ENCODE measurements around the gene VEPH1. TPM values are rescaled to one million over a fixed set of nuclear protein-coding genes. Genes with fewer than 3 reads are reported as not detected.

The VEPH1 gene
- total and polyA plus RNA-seq, 9 of the 15 experiments (the other 6 are each of a cell fraction or from before 2014, with no cell fraction given) = 4.5 to 15.6 (median 5.8) TPM

DNA sequence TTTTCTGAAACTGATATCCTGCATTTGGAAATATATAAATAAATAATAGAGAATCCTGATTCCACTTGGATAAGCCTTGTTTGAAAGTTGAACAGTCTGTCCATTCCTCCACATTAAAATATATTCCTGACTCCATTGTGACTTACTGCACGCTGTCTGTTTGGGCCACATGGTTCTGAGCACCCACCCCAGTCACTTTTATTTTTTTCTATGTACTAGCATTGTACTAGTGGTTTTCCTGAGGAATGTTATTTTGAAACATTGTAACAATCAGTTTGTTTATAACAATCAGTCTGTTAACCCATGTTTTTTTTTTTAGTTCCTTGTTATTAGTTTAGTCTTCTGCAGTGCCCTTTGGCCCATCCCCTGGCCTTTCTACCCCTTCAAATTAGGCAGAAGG lies 255.8 kb downstream of the VEPH1 start:
- ChIA-PET CTCF (ENCODE audit: low intra/inter-chr PET ratio) (interaction anchor here (0.6 kb wide), 1 partner anchor 801 kb away, joined by 4 read pairs; no protein-coding TSS in a partner anchor), POLR2A (no interaction called here)
- in situ Hi-C loops (cut with MboI) (no loop called here), intact Hi-C loops (cut with micrococcal nuclease) (no loop called here)
- H3K9ac ChIP-seq (ENCODE audit: insufficient read depth in 1 of 2, low read depth in 2 of 2, low read length in 2 of 2) = no peak overlapping the region
- H3K79me2 ChIP-seq (ENCODE audit: control insufficient read depth, insufficient read depth, low read length) = no peaks in the 10 kb centered on the region
- ATAC-seq = no peak
- peak overlapping the region; percentile 48; the same call in 1 of the 2 replicates for H2AFZ ChIP-seq (ENCODE audit: low read depth, low read length)
- peaks cover 0 to 13% of the 10 kb centered on the region in 2 experiments; a peak in 2 of 5 replicates for H3K4me1 ChIP-seq (replicated peaks in 1 of 2; ENCODE audit: control insufficient read depth in 2 of 2, insufficient read depth in 2 of 2, low read length in 2 of 2)
- no peaks in the 10 kb centered on the region for H3K9me1 ChIP-seq (ENCODE audit: control insufficient read depth, insufficient read depth, low read length)
- no peak overlapping the region for H3K4me2 ChIP-seq (ENCODE audit: insufficient read depth, low read length)
- no peak for DNase-seq (ENCODE audit: extremely low read depth in 1 of 4, low spot score in 3 of 4)
- H3K4me3 ChIP-seq = no peak overlapping the region
- H3K9me3 ChIP-seq (replicated peaks; ENCODE audit: control insufficient read depth, insufficient read depth, low read depth, low read length) = no peaks in the 10 kb centered on the region
- no peaks in the 10 kb centered on the region for H3K27me3 ChIP-seq (ENCODE audit: control insufficient read depth in 2 of 2, insufficient read depth in 2 of 2, low read length in 2 of 2)
- no peak for FAIRE-seq
- H3K36me3 ChIP-seq (ENCODE audit: control insufficient read depth, insufficient read depth, low read length) = no peaks in the 10 kb centered on the region
- H3K27ac ChIP-seq (ENCODE audit: extremely low read depth, low read depth, low read length) = no peak overlapping the region
- H4K20me1 ChIP-seq (replicated peaks; ENCODE audit: control insufficient read depth, insufficient read depth, low read length) = no peaks in the 10 kb centered on the region
- no TSS peak for BruUV-seq (replicated peaks)
- 13% methylated on average over 1 of the region's 1 CpG for WGBS (ENCODE audit: insufficient coverage, low coverage, missing lambda C conversion rate)
- TF ChIP-seq ZEB2 (IDR thresholded peaks at IDR 0.05) (no peak), TRIM28 (IDR thresholded peaks at IDR 0.05) (no peak), ZNF75A (CRISPR knock-in tag; IDR thresholded peaks at IDR 0.05) (no peak), ZNF324 (CRISPR knock-in tag; IDR thresholded peaks at IDR 0.05) (no peak), RNF2 (IDR thresholded peaks at IDR 0.05) (no peak), RBBP5 (IDR thresholded peaks at IDR 0.05; ENCODE audit: borderline replicate concordance, insufficient read depth, low read length, poor library complexity, severe bottlenecking) (no peak), KLF10 (CRISPR knock-in tag; IDR thresholded peaks at IDR 0.05) (no peak), GTF2F1 (IDR thresholded peaks at IDR 0.05; ENCODE audit: low read depth, low read length) (no peak), TFAM (CRISPR knock-in tag; conservative IDR thresholded peaks at IDR 0.05) (no peak)
- TF ChIP-seq, protein P1, sequence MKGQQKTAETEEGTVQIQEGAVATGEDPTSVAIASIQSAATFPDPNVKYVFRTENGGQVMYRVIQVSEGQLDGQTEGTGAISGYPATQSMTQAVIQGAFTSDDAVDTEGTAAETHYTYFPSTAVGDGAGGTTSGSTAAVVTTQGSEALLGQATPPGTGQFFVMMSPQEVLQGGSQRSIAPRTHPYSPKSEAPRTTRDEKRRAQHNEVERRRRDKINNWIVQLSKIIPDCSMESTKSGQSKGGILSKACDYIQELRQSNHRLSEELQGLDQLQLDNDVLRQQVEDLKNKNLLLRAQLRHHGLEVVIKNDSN (CRISPR knock-in tag; IDR thresholded peaks at IDR 0.05) = no peak
- TF ChIP-seq, protein P2, sequence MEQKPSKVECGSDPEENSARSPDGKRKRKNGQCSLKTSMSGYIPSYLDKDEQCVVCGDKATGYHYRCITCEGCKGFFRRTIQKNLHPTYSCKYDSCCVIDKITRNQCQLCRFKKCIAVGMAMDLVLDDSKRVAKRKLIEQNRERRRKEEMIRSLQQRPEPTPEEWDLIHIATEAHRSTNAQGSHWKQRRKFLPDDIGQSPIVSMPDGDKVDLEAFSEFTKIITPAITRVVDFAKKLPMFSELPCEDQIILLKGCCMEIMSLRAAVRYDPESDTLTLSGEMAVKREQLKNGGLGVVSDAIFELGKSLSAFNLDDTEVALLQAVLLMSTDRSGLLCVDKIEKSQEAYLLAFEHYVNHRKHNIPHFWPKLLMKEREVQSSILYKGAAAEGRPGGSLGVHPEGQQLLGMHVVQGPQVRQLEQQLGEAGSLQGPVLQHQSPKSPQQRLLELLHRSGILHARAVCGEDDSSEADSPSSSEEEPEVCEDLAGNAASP (IDR thresholded peaks at IDR 0.05) = no peak
- TF ChIP-seq, protein P3, sequence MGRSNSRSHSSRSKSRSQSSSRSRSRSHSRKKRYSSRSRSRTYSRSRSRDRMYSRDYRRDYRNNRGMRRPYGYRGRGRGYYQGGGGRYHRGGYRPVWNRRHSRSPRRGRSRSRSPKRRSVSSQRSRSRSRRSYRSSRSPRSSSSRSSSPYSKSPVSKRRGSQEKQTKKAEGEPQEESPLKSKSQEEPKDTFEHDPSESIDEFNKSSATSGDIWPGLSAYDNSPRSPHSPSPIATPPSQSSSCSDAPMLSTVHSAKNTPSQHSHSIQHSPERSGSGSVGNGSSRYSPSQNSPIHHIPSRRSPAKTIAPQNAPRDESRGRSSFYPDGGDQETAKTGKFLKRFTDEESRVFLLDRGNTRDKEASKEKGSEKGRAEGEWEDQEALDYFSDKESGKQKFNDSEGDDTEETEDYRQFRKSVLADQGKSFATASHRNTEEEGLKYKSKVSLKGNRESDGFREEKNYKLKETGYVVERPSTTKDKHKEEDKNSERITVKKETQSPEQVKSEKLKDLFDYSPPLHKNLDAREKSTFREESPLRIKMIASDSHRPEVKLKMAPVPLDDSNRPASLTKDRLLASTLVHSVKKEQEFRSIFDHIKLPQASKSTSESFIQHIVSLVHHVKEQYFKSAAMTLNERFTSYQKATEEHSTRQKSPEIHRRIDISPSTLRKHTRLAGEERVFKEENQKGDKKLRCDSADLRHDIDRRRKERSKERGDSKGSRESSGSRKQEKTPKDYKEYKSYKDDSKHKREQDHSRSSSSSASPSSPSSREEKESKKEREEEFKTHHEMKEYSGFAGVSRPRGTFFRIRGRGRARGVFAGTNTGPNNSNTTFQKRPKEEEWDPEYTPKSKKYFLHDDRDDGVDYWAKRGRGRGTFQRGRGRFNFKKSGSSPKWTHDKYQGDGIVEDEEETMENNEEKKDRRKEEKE (IDR thresholded peaks at IDR 0.05; ENCODE audit: borderline replicate concordance in 1 of 2, control insufficient read depth in 1 of 2, low read depth in 2 of 2, low read length in 1 of 2) = no peak
- TF ChIP-seq, protein P4, sequence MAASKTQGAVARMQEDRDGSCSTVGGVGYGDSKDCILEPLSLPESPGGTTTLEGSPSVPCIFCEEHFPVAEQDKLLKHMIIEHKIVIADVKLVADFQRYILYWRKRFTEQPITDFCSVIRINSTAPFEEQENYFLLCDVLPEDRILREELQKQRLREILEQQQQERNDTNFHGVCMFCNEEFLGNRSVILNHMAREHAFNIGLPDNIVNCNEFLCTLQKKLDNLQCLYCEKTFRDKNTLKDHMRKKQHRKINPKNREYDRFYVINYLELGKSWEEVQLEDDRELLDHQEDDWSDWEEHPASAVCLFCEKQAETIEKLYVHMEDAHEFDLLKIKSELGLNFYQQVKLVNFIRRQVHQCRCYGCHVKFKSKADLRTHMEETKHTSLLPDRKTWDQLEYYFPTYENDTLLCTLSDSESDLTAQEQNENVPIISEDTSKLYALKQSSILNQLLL (CRISPR knock-in tag; IDR thresholded peaks at IDR 0.05; ENCODE audit: borderline replicate concordance) = no peak
- TF ChIP-seq, protein P5, sequence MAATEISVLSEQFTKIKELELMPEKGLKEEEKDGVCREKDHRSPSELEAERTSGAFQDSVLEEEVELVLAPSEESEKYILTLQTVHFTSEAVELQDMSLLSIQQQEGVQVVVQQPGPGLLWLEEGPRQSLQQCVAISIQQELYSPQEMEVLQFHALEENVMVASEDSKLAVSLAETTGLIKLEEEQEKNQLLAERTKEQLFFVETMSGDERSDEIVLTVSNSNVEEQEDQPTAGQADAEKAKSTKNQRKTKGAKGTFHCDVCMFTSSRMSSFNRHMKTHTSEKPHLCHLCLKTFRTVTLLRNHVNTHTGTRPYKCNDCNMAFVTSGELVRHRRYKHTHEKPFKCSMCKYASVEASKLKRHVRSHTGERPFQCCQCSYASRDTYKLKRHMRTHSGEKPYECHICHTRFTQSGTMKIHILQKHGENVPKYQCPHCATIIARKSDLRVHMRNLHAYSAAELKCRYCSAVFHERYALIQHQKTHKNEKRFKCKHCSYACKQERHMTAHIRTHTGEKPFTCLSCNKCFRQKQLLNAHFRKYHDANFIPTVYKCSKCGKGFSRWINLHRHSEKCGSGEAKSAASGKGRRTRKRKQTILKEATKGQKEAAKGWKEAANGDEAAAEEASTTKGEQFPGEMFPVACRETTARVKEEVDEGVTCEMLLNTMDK (IDR thresholded peaks at IDR 0.05; ENCODE audit: borderline replicate concordance, insufficient read depth, low read depth, low read length, poor library complexity, severe bottlenecking) = no peak
